H9 (cell line): ENCODE results near the gene TBC1D20. TPM values are rescaled to one million over a fixed set of nuclear protein-coding genes. Genes with fewer than 3 reads are reported as not detected.

Experiments
- DNase-seq: peaks from one replicate; pipeline ENCODE4 v3.0.0-alpha.2; 2017
- H2AFZ ChIP-seq: one replicate; pipeline ENCODE4 v1.6.1; 2013; ENCODE audit warnings: mild to moderate bottlenecking, low read length, control low read depth, moderate library complexity
- H2AK5ac ChIP-seq: 2 replicates; pipeline ENCODE4 v1.6.1; 2013; ENCODE audit warnings: low read length, control low read depth, mixed read lengths; ENCODE audit not compliant: insufficient read length
- H2BK120ac ChIP-seq: one replicate; pipeline ENCODE4 v1.6.1; 2013; ENCODE audit warnings: low read depth, mild to moderate bottlenecking, low read length, control low read depth, inconsistent platforms; ENCODE audit not compliant: poor library complexity, severe bottlenecking
- H2BK12ac ChIP-seq: 2 replicates; pipeline ENCODE4 v1.6.1; 2013; ENCODE audit warnings: low read length, control low read depth, mixed read lengths, low read depth; ENCODE audit not compliant: insufficient read length
- H2BK15ac ChIP-seq: 2 replicates; pipeline ENCODE4 v1.6.1; 2013; ENCODE audit warnings: low read depth, low read length, control low read depth
- H2BK20ac ChIP-seq: one replicate; pipeline ENCODE4 v1.6.1; 2013; ENCODE audit warnings: low read depth, mild to moderate bottlenecking, low read length, control low read depth, inconsistent platforms; ENCODE audit not compliant: poor library complexity, severe bottlenecking
- H2BK5ac ChIP-seq: 2 replicates; pipeline ENCODE4 v1.6.1; 2013; ENCODE audit warnings: low read length, control low read depth, mixed read lengths; ENCODE audit not compliant: insufficient read length
- H3K14ac ChIP-seq: 2 replicates; pipeline ENCODE4 v1.6.1; 2013; ENCODE audit warnings: low read length, control low read depth; ENCODE audit not compliant: insufficient read depth
- H3K18ac ChIP-seq: 2 replicates; pipeline ENCODE4 v1.6.1; 2013; ENCODE audit warnings: low read depth, mild to moderate bottlenecking, mixed read lengths, low read length, control low read depth; ENCODE audit not compliant: insufficient read length
- H3K23ac ChIP-seq: 2 replicates; pipeline ENCODE4 v1.6.1; 2013; ENCODE audit warnings: low read length, control low read depth, mixed read lengths, low read depth; ENCODE audit not compliant: insufficient read length
- H3K23me2 ChIP-seq: 2 replicates; pipeline ENCODE4 v1.6.1; 2013; ENCODE audit warnings: low read depth, mild to moderate bottlenecking, mixed read lengths, low read length, control low read depth; ENCODE audit not compliant: insufficient read length, poor library complexity, severe bottlenecking
- H3K27ac ChIP-seq: 2 replicates; pipeline ENCODE4 v1.5.1; 2013; ENCODE audit warnings: low read length, control low read depth, mixed read lengths, low read depth; ENCODE audit not compliant: insufficient read length
- H3K27me3 ChIP-seq: 2 replicates; pipeline ENCODE4 v1.6.1; 2013; ENCODE audit warnings: low read length, control low read depth, inconsistent platforms; ENCODE audit not compliant: insufficient read depth
- H3K4ac ChIP-seq: 2 replicates; pipeline ENCODE4 v1.6.1; 2013; ENCODE audit warnings: low read depth, mild to moderate bottlenecking, control low read depth, inconsistent platforms, low read length, moderate library complexity
- H3K4me1 ChIP-seq: 2 replicates; pipeline ENCODE4 v1.6.1; 2013; ENCODE audit warnings: low read length, control low read depth, inconsistent platforms; ENCODE audit not compliant: insufficient read depth
- H3K4me2 ChIP-seq: 2 replicates; pipeline ENCODE4 v1.6.1; 2013; ENCODE audit warnings: low read length, control low read depth, mixed read lengths; ENCODE audit not compliant: insufficient read length, insufficient read depth
- H3K56ac ChIP-seq: 2 replicates; pipeline ENCODE4 v1.6.1; 2013; ENCODE audit warnings: low read depth, mild to moderate bottlenecking, mixed read lengths, low read length, control low read depth; ENCODE audit not compliant: insufficient read length
- H3K79me1 ChIP-seq: 2 replicates; pipeline ENCODE4 v1.6.1; 2013; ENCODE audit warnings: low read depth, mild to moderate bottlenecking, moderate library complexity, low read length, control low read depth, inconsistent platforms; ENCODE audit not compliant: insufficient read depth, poor library complexity, severe bottlenecking
- H3K79me2 ChIP-seq: 2 replicates; pipeline ENCODE4 v1.6.1; 2013; ENCODE audit warnings: low read length, control low read depth, inconsistent platforms; ENCODE audit not compliant: insufficient read depth
- H3K9ac ChIP-seq: 2 replicates; pipeline ENCODE4 v1.6.1; 2013; ENCODE audit warnings: low read length, control low read depth, mixed read lengths; ENCODE audit not compliant: insufficient read length; ENCODE audit errors: extremely low read depth
- H3K9me3 ChIP-seq: one replicate; pipeline ENCODE4 v1.6.1; 2013; ENCODE audit warnings: low read depth, low read length, inconsistent platforms; ENCODE audit not compliant: control insufficient read depth
- H3T11ph ChIP-seq: one replicate; pipeline ENCODE4 v1.6.1; 2013; ENCODE audit warnings: mild to moderate bottlenecking, low read length, control low read depth, inconsistent platforms
- H4K20me1 ChIP-seq: one replicate; pipeline ENCODE4 v1.6.1; 2013; ENCODE audit not compliant: control insufficient read depth, insufficient read length, insufficient read depth
- H4K5ac ChIP-seq: 2 replicates; pipeline ENCODE4 v1.6.1; 2013; ENCODE audit warnings: low read depth, mild to moderate bottlenecking, mixed read lengths, low read length, control low read depth; ENCODE audit not compliant: insufficient read length
- H4K8ac ChIP-seq: replicated peaks from 2 replicates; pipeline ENCODE4 v1.6.1; 2013; ENCODE audit warnings: low read length, control low read depth, mixed read lengths, low read depth; ENCODE audit not compliant: insufficient read length
- H4K91ac ChIP-seq: 2 replicates; pipeline ENCODE4 v1.6.1; 2013; ENCODE audit warnings: low read depth, mild to moderate bottlenecking, moderate library complexity, mixed read lengths, low read length, control low read depth; ENCODE audit not compliant: insufficient read length
- H3K27ac Mint-ChIP-seq, 3 experiments: 2 replicates in 2 of 3; 3 replicates in 1 of 3; pipeline ENCODE4 v1.8.0; 2020 to 2021; ENCODE audit warnings: mixed read lengths in 3 of 3, mild to moderate bottlenecking in 1 of 3, moderate library complexity in 1 of 3
- H3K27me3 Mint-ChIP-seq: 2 replicates; pipeline ENCODE4 v1.8.0; 2021; ENCODE audit warnings: low read depth, mild to moderate bottlenecking, moderate library complexity, mixed read lengths
- H3K36me3 Mint-ChIP-seq, 3 experiments: 2 replicates in 2 of 3; 3 replicates in 1 of 3; pipeline ENCODE4 v1.8.0; 2020 to 2021; ENCODE audit warnings: low read depth in 3 of 3, mixed read lengths in 3 of 3; ENCODE audit not compliant: insufficient read depth in 1 of 3
- H3K4me1 Mint-ChIP-seq, 2 experiments: 2 replicates each; pipeline ENCODE4 v1.8.0; 2020; ENCODE audit warnings: mixed read lengths in 2 of 2
- H3K4me3 Mint-ChIP-seq, 2 experiments: 2 replicates in 1 of 2; 3 replicates in 1 of 2; pipeline ENCODE4 v1.8.0; 2020 to 2021; ENCODE audit warnings: mild to moderate bottlenecking in 2 of 2, mixed read lengths in 2 of 2, moderate library complexity in 1 of 2
- H3K9me3 Mint-ChIP-seq, 2 experiments: 2 replicates in 1 of 2; 3 replicates in 1 of 2; pipeline ENCODE4 v1.8.0; 2020; ENCODE audit warnings: mild to moderate bottlenecking in 2 of 2, mixed read lengths in 2 of 2, moderate library complexity in 1 of 2
- WGBS: extraction: QIAGEN DNeasy Blood & Tissue Kit; methylation state at CpG from one replicate; pipeline ENCODE4 v1.1.7; 2013; ENCODE audit warnings: missing lambda C conversion rate, low lambda C conversion rate, mixed read lengths; ENCODE audit not compliant: insufficient read length; ENCODE audit errors: extremely low coverage; 5-methylcytosine and 5-hydroxymethylcytosine counted together
- total RNA-seq: library from RNA; stranded (reverse); gene quantifications from 2 replicates; pipeline ENCODE4 v1.2.1, GENCODE V29; 2021
- TF ChIP-seq, protein P1 (sequence below): fragments of 200-600 bp; sonication (generic); conservative IDR thresholded peaks from 3 replicates; pipeline ENCODE4 v1.8.0; 2021; ENCODE audit warnings: antibody characterized with exemption, mild to moderate bottlenecking

Gene TBC1D20
- total RNA-seq, 1 experiment from 2014 or later = 17.9 TPM

DNA sequence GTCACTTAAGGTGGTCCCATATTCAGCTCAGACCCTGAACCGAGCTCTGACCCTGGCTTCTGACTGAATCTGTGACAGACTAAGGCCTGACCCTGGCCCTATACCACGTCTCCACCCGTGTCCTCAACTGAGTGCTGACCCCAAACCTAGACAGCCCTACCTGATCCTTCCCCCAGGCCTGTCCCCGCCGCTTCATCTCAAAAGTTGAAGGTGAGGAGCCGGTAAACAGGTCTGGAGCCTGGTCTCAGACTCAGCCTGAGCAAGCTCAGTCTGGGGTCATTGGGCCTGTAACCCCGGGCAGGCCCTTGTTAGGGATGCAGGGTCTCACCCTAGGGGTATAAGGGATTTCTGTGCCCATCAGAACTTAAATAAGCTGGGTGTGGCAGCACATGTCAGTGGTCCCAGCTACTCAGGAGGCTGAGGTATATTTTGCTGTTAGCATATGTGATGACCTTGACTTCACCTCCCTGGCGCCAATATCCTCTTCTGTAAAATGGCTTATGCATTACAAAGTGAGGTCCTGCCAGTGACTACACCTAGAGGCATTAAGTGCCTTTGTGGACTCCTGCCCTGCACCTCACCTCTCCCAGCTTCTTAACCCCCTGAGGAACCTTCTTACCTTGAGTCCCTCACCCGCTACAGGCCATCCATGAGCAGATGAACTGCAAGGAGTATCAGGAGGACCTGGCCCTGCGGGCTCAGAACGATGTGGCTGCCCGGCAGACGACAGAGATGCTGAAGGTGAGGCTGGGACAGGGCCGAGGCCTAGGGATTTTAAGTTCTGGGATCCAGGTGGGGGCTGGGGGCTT, 34.3 kb downstream of the TBC1D20 start:
- no peak overlapping the region for H2BK120ac ChIP-seq
- H4K8ac ChIP-seq = no peak overlapping the region
- no peak overlapping the region for H2BK12ac ChIP-seq
- H3K9me3 ChIP-seq = no peaks in the 10 kb centered on the region
- H3K27ac ChIP-seq = no peak overlapping the region
- no peak overlapping the region for H3K23ac ChIP-seq
- no peak for DNase-seq
- TF ChIP-seq, protein P1, sequence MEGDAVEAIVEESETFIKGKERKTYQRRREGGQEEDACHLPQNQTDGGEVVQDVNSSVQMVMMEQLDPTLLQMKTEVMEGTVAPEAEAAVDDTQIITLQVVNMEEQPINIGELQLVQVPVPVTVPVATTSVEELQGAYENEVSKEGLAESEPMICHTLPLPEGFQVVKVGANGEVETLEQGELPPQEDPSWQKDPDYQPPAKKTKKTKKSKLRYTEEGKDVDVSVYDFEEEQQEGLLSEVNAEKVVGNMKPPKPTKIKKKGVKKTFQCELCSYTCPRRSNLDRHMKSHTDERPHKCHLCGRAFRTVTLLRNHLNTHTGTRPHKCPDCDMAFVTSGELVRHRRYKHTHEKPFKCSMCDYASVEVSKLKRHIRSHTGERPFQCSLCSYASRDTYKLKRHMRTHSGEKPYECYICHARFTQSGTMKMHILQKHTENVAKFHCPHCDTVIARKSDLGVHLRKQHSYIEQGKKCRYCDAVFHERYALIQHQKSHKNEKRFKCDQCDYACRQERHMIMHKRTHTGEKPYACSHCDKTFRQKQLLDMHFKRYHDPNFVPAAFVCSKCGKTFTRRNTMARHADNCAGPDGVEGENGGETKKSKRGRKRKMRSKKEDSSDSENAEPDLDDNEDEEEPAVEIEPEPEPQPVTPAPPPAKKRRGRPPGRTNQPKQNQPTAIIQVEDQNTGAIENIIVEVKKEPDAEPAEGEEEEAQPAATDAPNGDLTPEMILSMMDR = no peak
- Mint-ChIP-seq H3K36me3 (peaks cover 18 to 47% (median 46%) of the 10 kb centered on the region in 3 experiments; a peak in 6 of 7 replicates), H3K9me3 (no peaks in the 10 kb centered on the region), H3K4me1 (peaks cover 5 to 9% of the 10 kb centered on the region in 2 experiments; a peak in 3 of 4 replicates), H3K4me3 (no peak overlapping the region), H3K27me3 (peaks cover 4% of the 10 kb centered on the region), H3K27ac (no peak overlapping the region; a peak in 1 of 7 replicates)
- H3K14ac ChIP-seq = no peak overlapping the region
- H3K56ac ChIP-seq = no peak overlapping the region
- no peak overlapping the region for H3K9ac ChIP-seq
- no peaks in the 10 kb centered on the region for H3K79me2 ChIP-seq
- no peak overlapping the region for H4K5ac ChIP-seq
- no peak overlapping the region for H3K18ac ChIP-seq
- no peaks in the 10 kb centered on the region for H3K27me3 ChIP-seq
- no peak overlapping the region for H2BK15ac ChIP-seq
- H3K4ac ChIP-seq = no peak overlapping the region
- H2BK5ac ChIP-seq = no peak overlapping the region
- no peak overlapping the region for H2AFZ ChIP-seq
- H4K20me1 ChIP-seq = no peaks in the 10 kb centered on the region
- no peak overlapping the region for H2AK5ac ChIP-seq
- H3T11ph ChIP-seq = no peak overlapping the region
- no peak overlapping the region for H3K4me2 ChIP-seq
- no peak overlapping the region for H2BK20ac ChIP-seq
- H3K4me1 ChIP-seq = no peaks in the 10 kb centered on the region
- WGBS = no CpG with 5 or more reads among the region's 14 CpGs
- H4K91ac ChIP-seq = no peak overlapping the region
- no peaks in the 10 kb centered on the region for H3K79me1 ChIP-seq
- H3K23me2 ChIP-seq = no peaks in the 10 kb centered on the region
